Measurements from ENCODE around the gene AFAP1. TPM values are rescaled to one million over a fixed set of nuclear protein-coding genes. Genes with fewer than 3 reads are reported as not detected.
A peak's percentile ranks its signal among the peaks of the same experiment; 100 is the strongest.

The AFAP1 gene
- total RNA-seq, 4 donors from 2014 or later = 15.8 to 42.9 (median 31.3) TPM

- no peaks in the 10 kb centered on the region for H3K36me3 ChIP-seq
- no peaks in the 10 kb centered on the region for H3K9me3 ChIP-seq
- H3K4me3 ChIP-seq = no peak overlapping the region
- no peak overlapping the region for H3K27ac ChIP-seq
- no peaks in the 10 kb centered on the region for H3K27me3 ChIP-seq
- H3K4me1 ChIP-seq = no peaks in the 10 kb centered on the region
- no peak for DNase-seq
- TF ChIP-seq POLR2A (IDR thresholded peaks at IDR 0.05) (no peak), CTCF (IDR thresholded peaks at IDR 0.05) (no peak)
These were observed 194.3 kb downstream of the AFAP1 start for GRCh38 chr4:7745301-7745885.

DNA sequence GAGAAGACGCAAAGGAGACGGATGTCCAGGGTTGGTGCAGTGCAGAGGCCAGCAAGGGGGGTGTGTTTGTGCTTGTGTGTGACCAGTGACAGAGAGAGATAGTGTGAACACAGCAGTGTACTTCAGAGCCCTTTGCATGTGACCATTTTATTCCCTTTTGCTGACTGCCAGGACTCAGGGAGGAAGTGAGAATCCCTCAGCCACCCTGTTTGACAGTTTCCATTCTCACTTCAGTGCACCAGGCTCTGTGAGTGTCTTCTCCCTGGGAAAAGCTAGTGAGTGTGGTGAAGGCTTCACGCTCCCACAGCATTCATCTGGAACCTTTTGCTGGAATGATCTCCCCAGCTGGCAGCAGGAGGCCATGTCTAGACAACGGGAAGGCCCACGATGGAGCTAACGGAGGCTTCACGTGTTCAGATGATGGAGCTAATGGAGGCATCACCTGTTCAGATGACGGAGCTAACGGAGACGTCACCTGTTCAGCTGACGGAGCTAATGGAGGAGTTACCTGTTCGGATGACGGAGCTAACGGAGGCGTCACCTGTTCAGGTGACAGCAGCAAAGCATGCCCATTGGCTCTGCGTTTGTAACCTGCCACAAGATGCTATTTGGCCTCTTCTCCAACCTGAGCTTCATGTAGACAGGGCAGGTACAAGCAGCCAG, 195.4 kb downstream of the AFAP1 start:
- no peaks in the 10 kb centered on the region for H3K4me1 ChIP-seq
- DNase-seq = no peak
- no peaks in the 10 kb centered on the region for H3K9me3 ChIP-seq
- no peak for TF ChIP-seq CTCF (IDR thresholded peaks at IDR 0.05)
- no peak for TF ChIP-seq POLR2A (IDR thresholded peaks at IDR 0.05)
- no peaks in the 10 kb centered on the region for H3K36me3 ChIP-seq
- H3K4me3 ChIP-seq = no peak overlapping the region
- no peaks in the 10 kb centered on the region for H3K27me3 ChIP-seq
- peak overlapping the region in 1 of 4 donors; percentile 8 for H3K27ac ChIP-seq

DNA sequence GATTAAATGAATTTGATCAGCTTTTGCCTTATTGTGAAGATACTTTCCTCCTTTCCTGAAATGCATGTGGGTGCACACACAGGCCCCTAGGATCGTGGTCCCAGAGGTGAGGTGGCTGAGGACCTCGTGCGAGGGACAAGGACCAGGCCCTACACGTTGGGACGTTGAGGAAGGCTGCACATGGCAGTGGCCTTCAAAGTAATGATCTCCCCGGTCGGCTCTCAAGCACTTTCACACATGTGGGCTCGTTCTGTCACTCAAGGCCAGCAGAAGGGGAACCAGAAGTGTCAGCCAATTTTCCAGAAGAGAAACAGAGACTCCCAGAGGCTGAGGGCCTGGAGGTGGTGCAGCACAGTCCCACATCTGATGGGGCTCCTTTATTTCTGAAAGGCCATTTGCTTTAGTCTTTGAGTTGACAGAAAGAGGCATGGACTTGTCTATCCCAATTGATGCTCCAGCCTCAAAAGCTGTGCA, 196.8 kb downstream of the AFAP1 start:
- Histone ChIP-seq H3K9me3 (no peaks in the 10 kb centered on the region), H3K4me1 (no peaks in the 10 kb centered on the region), H3K4me3 (no peak overlapping the region), H3K36me3 (no peaks in the 10 kb centered on the region), H3K27ac (no peak overlapping the region), H3K27me3 (no peaks in the 10 kb centered on the region)
- no peak for DNase-seq
- TF ChIP-seq CTCF (IDR thresholded peaks at IDR 0.05) = no peak
- TF ChIP-seq POLR2A (IDR thresholded peaks at IDR 0.05) = no peak

GRCh38 chr4:7741946-7742806, 197.5 kb downstream of the AFAP1 start:
- TF ChIP-seq POLR2A (IDR thresholded peaks at IDR 0.05) = no peak
- no peak for TF ChIP-seq CTCF (IDR thresholded peaks at IDR 0.05)
- Histone ChIP-seq H3K27ac (no peak overlapping the region), H3K4me3 (no peak overlapping the region), H3K4me1 (no peaks in the 10 kb centered on the region), H3K36me3 (no peaks in the 10 kb centered on the region), H3K9me3 (no peaks in the 10 kb centered on the region), H3K27me3 (no peaks in the 10 kb centered on the region)
- no peak for DNase-seq

DNA sequence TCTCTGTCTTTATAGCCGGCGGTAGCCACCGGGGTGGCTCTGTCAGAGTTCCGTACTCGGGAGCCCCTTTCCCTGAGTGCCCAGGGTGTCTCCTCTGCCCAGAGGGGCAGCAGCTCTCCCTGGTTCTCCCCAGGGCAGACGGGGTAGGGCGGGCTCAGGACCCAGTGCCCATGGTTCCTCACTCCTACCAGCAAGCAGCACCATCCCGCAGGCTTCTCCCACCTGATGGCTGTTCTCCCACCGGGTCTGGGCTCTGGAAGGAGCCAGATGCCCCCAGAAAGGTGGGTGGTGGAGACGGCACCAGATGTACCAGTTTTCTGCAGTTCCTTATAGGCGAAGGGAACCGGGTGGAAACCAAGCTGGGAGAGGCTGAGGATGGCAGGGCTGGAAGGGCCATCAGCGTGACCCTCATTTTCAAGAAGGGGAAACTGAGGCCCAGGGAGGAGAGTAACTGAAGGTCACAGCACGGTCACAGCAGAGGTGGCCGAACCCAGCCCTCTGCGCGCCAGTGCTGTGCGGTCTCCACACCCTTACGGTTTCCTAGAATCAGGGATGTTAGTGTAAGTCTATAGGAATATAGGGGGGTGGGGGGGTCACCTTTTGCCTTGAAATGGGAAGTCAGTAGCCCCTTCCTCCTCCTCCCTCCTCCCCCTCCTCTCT, 198.7 kb downstream of the AFAP1 start:
- H3K4me3 ChIP-seq = no peak overlapping the region
- H3K27ac ChIP-seq = no peak overlapping the region
- H3K9me3 ChIP-seq = no peaks in the 10 kb centered on the region
- TF ChIP-seq POLR2A (IDR thresholded peaks at IDR 0.05) (no peak), CTCF (IDR thresholded peaks at IDR 0.05) (no peak)
- H3K4me1 ChIP-seq = no peaks in the 10 kb centered on the region
- DNase-seq = no peak
- H3K36me3 ChIP-seq = no peaks in the 10 kb centered on the region
- H3K27me3 ChIP-seq = no peaks in the 10 kb centered on the region

Data from Peyer's patch (tissue), 4 donors.